Osteocyte (in vitro differentiated cells): ENCODE results near the gene ANO8. TPM values are rescaled to one million over a fixed set of nuclear protein-coding genes. Genes with fewer than 3 reads are reported as not detected.

Experiments used
- DNase-seq: peaks from one replicate; pipeline ENCODE4 v3.0.0; 2021; ENCODE audit warnings: mixed read lengths; ENCODE audit not compliant: unreplicated experiment; ENCODE audit errors: extremely low spot score
- H3K27ac Mint-ChIP-seq: one replicate; pipeline ENCODE4 v1.8.0; 2021; ENCODE audit warnings: mild to moderate bottlenecking, mixed read lengths; ENCODE audit not compliant: unreplicated experiment
- H3K27me3 Mint-ChIP-seq: one replicate; pipeline ENCODE4 v1.8.0; 2021; ENCODE audit warnings: mixed read lengths; ENCODE audit not compliant: unreplicated experiment
- H3K36me3 Mint-ChIP-seq: one replicate; pipeline ENCODE4 v1.8.0; 2021; ENCODE audit warnings: mixed read lengths; ENCODE audit not compliant: unreplicated experiment
- H3K4me1 Mint-ChIP-seq: one replicate; pipeline ENCODE4 v1.8.0; 2021; ENCODE audit warnings: mixed read lengths; ENCODE audit not compliant: unreplicated experiment
- H3K4me3 Mint-ChIP-seq: one replicate; pipeline ENCODE4 v1.8.0; 2021; ENCODE audit warnings: mild to moderate bottlenecking, moderate library complexity, mixed read lengths; ENCODE audit not compliant: unreplicated experiment
- H3K9me3 Mint-ChIP-seq: one replicate; pipeline ENCODE4 v1.8.0; 2021; ENCODE audit warnings: mixed read lengths; ENCODE audit not compliant: unreplicated experiment
- total RNA-seq: library from RNA; stranded (reverse); gene quantifications from 2 replicates; pipeline ENCODE4 v1.2.1, GENCODE V29; 2021
- TF ChIP-seq, protein P1 (sequence below): fragments of 200-600 bp; sonication (generic); IDR thresholded peaks from 2 replicates; pipeline ENCODE4 v1.5.0; 2021; ENCODE audit warnings: antibody characterized with exemption, mild to moderate bottlenecking, moderate library complexity

The ANO8 gene
- total RNA-seq, 1 donor from 2014 or later, result 21.9 TPM

DNA sequence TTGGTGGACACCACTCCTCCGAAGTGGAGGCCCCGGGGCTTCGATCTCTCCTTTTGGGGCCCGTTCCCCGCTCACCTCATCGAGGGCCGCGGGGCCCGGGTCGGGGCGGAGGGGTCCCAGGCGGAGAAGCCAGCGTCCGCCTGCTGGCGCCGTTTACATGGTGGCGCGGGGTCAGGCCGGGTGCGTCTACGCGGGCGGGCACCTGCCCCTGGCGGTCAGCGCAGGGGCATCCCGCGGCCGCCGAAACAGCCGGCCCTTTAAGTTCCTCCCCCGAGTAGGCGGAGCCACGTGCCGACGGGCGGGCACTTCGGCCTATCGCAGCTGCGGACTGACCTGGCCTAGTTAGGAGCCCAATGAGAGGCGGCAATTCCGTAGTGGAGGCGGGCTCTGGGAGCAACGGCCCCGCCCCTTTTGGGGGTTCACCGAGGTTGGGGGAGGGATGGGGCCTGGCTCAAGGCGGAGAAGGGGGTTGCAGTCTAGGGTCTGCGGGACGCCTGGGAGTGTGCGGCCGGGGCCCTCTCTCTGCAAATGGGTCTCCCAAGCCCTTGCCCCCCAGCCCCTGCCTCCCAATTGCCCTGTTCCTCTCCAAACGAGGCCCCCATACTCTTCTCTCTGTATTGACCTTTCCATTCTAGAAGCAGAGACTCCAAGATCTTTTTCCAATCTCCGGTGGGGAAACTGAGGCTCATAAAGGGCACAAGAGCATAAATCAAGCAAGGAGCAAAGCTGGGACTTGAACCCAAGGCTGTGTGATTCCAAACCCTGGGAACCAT, 31.3 kb downstream of the ANO8 start, which contains the start of gene ABHD8:
TSS of gene ABHD8 (minus strand) at position 259 of the 773 bp plus-strand sequence. CDS start 1,809 bp downstream, outside the sequence.
- peaks cover 31% of the 10 kb centered on the region for H3K4me1 Mint-ChIP-seq
- TF ChIP-seq, protein P1, sequence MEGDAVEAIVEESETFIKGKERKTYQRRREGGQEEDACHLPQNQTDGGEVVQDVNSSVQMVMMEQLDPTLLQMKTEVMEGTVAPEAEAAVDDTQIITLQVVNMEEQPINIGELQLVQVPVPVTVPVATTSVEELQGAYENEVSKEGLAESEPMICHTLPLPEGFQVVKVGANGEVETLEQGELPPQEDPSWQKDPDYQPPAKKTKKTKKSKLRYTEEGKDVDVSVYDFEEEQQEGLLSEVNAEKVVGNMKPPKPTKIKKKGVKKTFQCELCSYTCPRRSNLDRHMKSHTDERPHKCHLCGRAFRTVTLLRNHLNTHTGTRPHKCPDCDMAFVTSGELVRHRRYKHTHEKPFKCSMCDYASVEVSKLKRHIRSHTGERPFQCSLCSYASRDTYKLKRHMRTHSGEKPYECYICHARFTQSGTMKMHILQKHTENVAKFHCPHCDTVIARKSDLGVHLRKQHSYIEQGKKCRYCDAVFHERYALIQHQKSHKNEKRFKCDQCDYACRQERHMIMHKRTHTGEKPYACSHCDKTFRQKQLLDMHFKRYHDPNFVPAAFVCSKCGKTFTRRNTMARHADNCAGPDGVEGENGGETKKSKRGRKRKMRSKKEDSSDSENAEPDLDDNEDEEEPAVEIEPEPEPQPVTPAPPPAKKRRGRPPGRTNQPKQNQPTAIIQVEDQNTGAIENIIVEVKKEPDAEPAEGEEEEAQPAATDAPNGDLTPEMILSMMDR, result peak; percentile 56
- peak within 1 kb of the TSS; percentile 50 for H3K4me3 Mint-ChIP-seq
- H3K27me3 Mint-ChIP-seq, result no peaks in the 10 kb centered on the region
- no peaks in the 10 kb centered on the region for H3K36me3 Mint-ChIP-seq
- DNase-seq, result peak; percentile 97
- H3K27ac Mint-ChIP-seq, result no peak within 1 kb of the TSS
- H3K9me3 Mint-ChIP-seq, result no peaks in the 10 kb centered on the region

DNA sequence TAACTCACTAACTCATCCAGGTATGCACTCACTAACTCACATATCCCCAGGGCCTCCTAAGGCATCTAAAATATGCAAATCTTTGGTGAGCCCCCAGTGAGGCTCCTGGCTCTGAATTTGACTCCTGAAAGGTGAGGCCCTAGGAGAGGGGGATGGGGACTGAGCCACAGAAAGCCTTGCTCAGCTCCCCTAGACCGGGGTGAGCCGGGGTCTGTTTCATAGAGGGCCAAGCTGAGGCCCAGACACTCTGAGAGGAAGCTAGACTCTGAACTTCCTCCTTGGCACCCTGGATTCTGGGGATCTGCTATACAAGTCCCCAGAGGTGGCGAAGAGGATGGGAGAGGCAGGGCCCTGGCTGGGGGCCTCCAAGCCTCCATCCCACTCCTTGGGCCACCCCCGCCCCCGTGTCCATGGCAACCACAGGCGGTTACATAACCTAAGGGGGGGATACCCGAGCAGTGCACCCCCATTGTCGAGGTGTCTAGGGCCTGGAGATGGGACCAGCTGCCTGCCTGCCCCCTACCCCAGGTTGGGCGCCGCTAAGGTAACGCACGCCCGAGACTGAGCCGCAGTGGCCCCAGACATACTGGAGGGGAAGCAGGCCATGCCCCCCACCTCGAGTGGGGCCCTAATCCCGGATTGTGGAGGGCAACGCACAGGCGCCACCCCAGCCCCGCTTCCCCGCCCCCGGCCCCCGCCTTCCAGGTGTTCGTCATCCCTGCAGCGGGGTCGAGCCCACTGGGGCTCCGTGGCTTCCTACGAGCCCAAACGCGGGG, 32.1 kb downstream of the ANO8 start:
- Mint-ChIP-seq H3K36me3 (no peaks in the 10 kb centered on the region), H3K27ac (no peak overlapping the region), H3K4me1 (peaks cover 26% of the 10 kb centered on the region), H3K9me3 (no peaks in the 10 kb centered on the region), H3K27me3 (no peaks in the 10 kb centered on the region), H3K4me3 (peak overlapping the region; percentile 50)
- no peak for DNase-seq
- TF ChIP-seq, protein P1, result no peak

DNA sequence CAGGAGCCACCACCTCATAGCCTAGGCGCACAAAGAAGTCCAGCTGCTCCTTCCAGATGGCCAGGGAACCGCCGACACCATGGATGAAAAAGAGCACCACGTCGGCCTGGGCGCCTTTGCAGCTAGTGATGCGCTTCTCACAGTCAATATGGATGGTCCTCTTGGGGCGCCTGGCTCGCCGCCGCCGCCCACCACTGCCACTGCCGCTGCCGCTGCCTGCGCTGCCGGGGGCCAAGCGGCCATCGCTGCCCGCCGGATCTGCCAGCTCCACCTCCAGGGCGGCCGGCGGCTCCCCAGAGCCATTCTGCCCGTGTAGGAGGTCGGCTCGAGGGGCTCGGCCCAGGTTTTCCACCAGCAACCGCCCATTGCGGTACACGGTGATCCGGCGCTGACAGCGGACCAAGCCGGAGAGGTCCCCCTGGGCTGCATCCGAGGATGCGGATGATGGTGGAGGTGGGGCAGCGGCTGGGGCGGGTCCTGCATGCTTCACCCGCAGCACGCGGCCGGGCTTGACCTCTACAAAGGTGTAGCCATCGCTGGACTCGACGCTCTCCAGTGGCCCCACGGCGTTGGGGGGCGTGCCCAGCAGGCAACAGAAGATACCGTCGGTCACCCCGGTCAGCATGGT, 33.5 kb downstream of the ANO8 start:
- H3K36me3 Mint-ChIP-seq, result no peaks in the 10 kb centered on the region
- no peaks in the 10 kb centered on the region for H3K9me3 Mint-ChIP-seq
- no peaks in the 10 kb centered on the region for H3K27me3 Mint-ChIP-seq
- no peak for DNase-seq
- no peak overlapping the region for H3K27ac Mint-ChIP-seq
- TF ChIP-seq, protein P1, result no peak
- H3K4me1 Mint-ChIP-seq, result peaks cover 20% of the 10 kb centered on the region
- H3K4me3 Mint-ChIP-seq, result no peak overlapping the region

DNA sequence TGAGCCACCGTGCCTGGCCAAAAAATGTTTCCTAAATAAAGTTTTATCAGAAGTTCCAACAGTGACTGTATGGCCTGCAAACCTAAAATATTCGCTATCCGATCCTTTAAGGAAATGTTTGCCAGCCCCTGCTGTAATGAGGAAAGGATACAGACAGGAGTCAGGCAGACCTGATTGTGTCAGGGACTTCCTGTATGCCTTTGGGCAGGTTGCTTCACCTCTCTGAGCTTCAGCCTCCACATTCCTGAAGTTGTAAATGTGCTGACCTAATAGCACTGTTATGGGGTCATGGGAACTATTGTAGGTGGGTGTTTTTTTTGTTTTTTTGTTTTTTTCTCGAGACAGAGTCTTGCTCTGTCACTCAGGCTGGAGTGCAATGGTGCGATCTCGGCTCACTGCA, 37.7 kb downstream of the ANO8 start:
- no peaks in the 10 kb centered on the region for H3K27me3 Mint-ChIP-seq
- H3K4me3 Mint-ChIP-seq, result no peak overlapping the region
- peak overlapping the region; percentile 65 for H3K27ac Mint-ChIP-seq
- H3K36me3 Mint-ChIP-seq, result no peaks in the 10 kb centered on the region
- TF ChIP-seq, protein P1, result no peak
- no peaks in the 10 kb centered on the region for H3K9me3 Mint-ChIP-seq
- H3K4me1 Mint-ChIP-seq, result peaks cover 9% of the 10 kb centered on the region
- no peak for DNase-seq
